GM12872 (cell line): ENCODE data around the gene LAMA2.

ENCODE experiments used
- TF ChIP-seq, protein P1 (sequence below): IDR thresholded peaks from 3 replicates; pipeline ENCODE4 v1.5.1; 2011; ENCODE audit warnings: low read depth, mild to moderate bottlenecking, low read length, moderate library complexity; ENCODE audit not compliant: insufficient read depth

The LAMA2 gene

DNA sequence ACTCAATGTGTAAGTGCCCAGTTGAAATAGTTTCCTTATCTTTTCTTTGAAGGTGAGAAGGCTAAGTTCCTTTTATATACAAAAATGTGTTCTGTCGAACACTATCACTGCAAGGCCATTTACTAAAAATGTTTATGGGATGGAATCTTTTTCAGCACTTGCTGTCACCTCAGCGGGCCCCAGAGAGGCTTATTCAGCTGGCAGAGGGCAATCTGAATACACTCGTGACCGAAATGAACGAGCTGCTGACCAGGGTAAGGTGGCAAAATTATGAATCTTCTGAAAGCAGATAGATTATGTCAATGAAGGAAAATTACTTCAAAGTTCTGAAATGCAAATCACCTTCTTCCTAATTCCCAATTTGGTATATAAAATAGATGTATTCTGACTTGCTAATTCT, 486.8 kb downstream of the LAMA2 start:
- TF ChIP-seq, protein P1, sequence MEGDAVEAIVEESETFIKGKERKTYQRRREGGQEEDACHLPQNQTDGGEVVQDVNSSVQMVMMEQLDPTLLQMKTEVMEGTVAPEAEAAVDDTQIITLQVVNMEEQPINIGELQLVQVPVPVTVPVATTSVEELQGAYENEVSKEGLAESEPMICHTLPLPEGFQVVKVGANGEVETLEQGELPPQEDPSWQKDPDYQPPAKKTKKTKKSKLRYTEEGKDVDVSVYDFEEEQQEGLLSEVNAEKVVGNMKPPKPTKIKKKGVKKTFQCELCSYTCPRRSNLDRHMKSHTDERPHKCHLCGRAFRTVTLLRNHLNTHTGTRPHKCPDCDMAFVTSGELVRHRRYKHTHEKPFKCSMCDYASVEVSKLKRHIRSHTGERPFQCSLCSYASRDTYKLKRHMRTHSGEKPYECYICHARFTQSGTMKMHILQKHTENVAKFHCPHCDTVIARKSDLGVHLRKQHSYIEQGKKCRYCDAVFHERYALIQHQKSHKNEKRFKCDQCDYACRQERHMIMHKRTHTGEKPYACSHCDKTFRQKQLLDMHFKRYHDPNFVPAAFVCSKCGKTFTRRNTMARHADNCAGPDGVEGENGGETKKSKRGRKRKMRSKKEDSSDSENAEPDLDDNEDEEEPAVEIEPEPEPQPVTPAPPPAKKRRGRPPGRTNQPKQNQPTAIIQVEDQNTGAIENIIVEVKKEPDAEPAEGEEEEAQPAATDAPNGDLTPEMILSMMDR = no peak

DNA sequence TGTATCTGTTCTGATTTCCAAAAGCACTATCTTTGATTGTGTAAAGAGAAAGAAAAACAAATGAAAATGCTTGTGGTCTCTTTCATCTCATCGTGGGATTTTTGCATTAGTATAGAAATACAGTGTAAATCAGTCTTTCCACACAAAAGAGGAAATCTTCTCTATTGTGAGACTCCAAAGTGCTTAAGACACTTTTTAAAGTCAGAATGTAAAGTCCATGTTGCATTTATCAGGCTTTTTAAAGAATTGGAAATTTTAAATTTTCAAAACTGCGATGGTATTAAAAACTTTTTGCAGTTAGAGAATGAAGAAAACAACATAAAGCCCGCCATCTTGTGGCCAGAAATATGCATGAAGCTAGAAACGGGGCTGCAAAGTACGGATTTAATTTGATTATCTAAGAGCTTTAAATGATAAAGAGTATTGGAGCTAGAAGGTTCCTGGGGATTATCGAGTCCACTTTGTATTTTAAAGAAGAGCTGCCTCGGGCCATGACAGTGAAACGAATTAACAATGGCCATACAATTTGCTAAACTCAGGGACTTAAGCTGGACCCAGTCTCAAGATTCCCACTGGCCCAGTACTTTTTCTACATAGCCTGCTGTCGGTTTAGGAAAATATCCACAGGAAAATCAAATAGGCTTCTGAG, 487.5 kb downstream of the LAMA2 start:
- TF ChIP-seq, protein P1 = peak; percentile 58; the same call in 2 of the 3 replicates

DNA sequence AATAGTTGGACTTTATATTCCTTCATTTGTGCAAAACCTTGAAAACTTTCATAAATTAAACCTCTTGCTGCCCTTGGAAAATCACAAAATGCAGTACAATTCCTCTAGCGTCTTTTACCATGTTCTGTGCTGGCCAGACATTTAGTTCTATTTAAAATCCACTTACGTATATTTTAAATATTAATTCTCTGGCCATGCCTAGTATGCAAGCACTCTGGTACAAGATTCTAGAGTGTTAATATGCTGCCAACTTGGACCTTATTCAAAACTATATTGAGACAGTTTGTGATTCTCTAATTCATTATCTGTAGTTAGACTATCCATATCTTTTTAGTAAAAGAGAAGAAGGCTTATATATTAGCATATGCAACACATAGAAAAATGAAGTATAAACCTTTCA, 498.9 kb downstream of the LAMA2 start:
- TF ChIP-seq, protein P1 = no peak

DNA sequence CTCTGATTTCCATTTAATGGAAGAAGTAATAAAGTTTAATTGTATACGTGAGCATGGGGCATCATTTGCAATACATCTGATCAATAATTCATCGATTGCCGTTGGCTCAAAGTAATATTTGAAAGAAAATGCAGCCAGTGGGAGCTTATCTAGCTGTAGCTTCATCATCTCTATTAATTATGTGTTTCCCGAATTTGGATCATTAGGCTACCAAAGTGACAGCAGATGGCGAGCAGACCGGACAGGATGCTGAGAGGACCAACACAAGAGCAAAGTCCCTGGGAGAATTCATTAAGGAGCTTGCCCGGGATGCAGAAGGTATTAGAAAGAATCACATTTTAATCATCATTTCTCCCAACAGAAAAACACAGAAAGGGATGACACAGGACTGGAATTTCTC, 500.0 kb downstream of the LAMA2 start:
- TF ChIP-seq, protein P1 = no peak

DNA sequence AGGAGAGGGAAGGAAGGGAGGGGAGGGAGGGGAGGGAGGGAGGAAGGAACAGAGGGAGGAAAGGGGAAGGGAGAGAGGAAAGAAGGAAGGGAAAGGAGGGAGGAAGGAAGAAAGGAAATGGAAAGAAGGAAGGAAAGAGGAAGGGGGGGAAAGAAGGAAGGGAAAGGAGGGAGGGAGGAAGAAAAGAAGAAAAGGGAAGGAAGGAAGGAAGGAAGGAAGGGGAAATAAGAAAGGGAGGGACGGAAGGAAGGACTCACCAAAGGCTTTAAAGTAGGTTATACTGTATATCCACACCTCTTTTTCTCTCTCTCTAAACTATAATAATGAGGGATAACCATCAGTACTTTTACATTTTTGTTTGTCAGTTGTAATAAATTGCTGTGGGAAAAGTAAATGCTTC, 502.2 kb downstream of the LAMA2 start:
- TF ChIP-seq, protein P1 = no peak

- TF ChIP-seq, protein P1 = no peak
These were observed 508.0 kb downstream of the LAMA2 start for GRCh38 chr6:129390900-129391299.

DNA sequence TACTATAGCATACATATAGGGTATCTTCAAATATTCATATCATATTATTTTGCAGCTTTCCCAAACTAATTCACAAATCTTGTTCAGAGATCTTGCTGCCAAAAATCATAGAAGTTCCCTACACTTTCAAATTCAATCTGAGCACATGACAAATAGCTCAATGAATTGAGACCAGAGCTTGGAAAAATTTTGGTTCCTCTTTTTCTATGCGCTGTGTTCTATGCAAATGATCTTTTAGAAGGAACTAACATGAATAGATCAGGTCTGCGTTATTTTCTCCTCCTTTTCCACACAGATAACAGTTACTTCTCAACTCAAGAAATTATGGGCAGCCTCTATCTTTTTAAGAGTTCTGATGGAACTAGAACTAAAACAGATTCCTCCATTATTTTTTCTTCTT, 510.7 kb downstream of the LAMA2 start:
- TF ChIP-seq, protein P1 = no peak
